PFSK-1 (cell line): ENCODE results near the gene ABCC8.

Source experiments
- POLR2AphosphoS5 ChIP-seq: IDR thresholded peaks from 2 replicates; pipeline ENCODE4 v1.6.1; 2012; ENCODE audit warnings: low read depth, mild to moderate bottlenecking, control low read depth, low read length, moderate library complexity
- SIN3A ChIP-seq: IDR thresholded peaks from 2 replicates; pipeline ENCODE4 v1.6.1; 2012; ENCODE audit warnings: mild to moderate bottlenecking, low read length, moderate library complexity, borderline replicate concordance; ENCODE audit not compliant: insufficient read depth
- TAF1 ChIP-seq: IDR thresholded peaks from 2 replicates; pipeline ENCODE4 v1.6.1; 2012; ENCODE audit warnings: low read length, control low read depth, borderline replicate concordance; ENCODE audit not compliant: insufficient read depth
- TF ChIP-seq, protein P1 (sequence below), 2 experiments: IDR thresholded peaks; 2 replicates each; pipeline versions ENCODE4 v1.6.1 to v1.8.0; 2011 to 2012; ENCODE audit warnings: low read depth in 2 of 2, low read length in 2 of 2, control low read depth in 1 of 2, inconsistent platforms in 1 of 2, mild to moderate bottlenecking in 1 of 2, moderate library complexity in 1 of 2; ENCODE audit not compliant: insufficient read depth in 1 of 2

GRCh38 chr11:17430616-17431015, 46.0 kb downstream of the ABCC8 start:
- TF ChIP-seq TAF1 (no peak), POLR2AphosphoS5 (no peak), SIN3A (no peak)
- TF ChIP-seq, protein P1, sequence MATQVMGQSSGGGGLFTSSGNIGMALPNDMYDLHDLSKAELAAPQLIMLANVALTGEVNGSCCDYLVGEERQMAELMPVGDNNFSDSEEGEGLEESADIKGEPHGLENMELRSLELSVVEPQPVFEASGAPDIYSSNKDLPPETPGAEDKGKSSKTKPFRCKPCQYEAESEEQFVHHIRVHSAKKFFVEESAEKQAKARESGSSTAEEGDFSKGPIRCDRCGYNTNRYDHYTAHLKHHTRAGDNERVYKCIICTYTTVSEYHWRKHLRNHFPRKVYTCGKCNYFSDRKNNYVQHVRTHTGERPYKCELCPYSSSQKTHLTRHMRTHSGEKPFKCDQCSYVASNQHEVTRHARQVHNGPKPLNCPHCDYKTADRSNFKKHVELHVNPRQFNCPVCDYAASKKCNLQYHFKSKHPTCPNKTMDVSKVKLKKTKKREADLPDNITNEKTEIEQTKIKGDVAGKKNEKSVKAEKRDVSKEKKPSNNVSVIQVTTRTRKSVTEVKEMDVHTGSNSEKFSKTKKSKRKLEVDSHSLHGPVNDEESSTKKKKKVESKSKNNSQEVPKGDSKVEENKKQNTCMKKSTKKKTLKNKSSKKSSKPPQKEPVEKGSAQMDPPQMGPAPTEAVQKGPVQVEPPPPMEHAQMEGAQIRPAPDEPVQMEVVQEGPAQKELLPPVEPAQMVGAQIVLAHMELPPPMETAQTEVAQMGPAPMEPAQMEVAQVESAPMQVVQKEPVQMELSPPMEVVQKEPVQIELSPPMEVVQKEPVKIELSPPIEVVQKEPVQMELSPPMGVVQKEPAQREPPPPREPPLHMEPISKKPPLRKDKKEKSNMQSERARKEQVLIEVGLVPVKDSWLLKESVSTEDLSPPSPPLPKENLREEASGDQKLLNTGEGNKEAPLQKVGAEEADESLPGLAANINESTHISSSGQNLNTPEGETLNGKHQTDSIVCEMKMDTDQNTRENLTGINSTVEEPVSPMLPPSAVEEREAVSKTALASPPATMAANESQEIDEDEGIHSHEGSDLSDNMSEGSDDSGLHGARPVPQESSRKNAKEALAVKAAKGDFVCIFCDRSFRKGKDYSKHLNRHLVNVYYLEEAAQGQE (IDR thresholded peaks at IDR 0.05; ENCODE audit: insufficient read depth in 1 of 2, low read depth in 2 of 2, low read length in 2 of 2), result no peak
